ENCODE results near the gene ARL8B.
A peak's percentile ranks its signal among the peaks of the same experiment; 100 is the strongest.
"Not testable (repeated sequence)": the region's sequence is repeated elsewhere in the genome, so short reads cannot be mapped to it uniquely, and the experiment has no call there.

The ARL8B gene

DNA sequence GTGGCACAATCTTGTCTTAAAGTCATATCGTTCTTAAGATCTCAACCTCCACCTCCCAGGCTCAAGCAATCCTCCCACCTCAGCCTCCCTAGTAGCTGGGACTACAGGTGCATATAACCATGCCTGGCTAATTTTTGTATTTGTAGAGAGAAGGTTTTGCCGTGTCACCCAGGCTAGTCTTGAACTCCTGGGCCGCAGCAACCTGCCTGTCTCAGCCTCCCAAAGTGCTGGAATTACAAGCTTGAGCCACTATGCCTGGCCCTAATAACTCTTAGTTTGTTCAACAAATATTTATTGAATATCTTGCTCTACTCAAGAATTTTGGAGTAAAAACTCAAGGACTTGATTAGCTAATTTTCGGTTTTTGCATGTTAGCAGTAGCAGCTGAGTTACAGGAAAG lies 46.0 kb downstream of the ARL8B start:
- no peak for DNase-seq (ENCODE audit: low read depth)
- TF ChIP-seq CTCF (IDR thresholded peaks at IDR 0.05; ENCODE audit: insufficient read depth, low read depth, low read length, missing control alignments) = no peak
- H3K4me3 ChIP-seq (ENCODE audit: low read depth, low read length) = no peak overlapping the region

- no peak overlapping the region for H3K4me3 ChIP-seq (ENCODE audit: low read depth, low read length)
- DNase-seq (ENCODE audit: low read depth) = no peak
- no peak for TF ChIP-seq CTCF (IDR thresholded peaks at IDR 0.05; ENCODE audit: insufficient read depth, low read depth, low read length, missing control alignments)
These were observed 47.7 kb downstream of the ARL8B start for GRCh38 chr3:5169807-5170206.

- no peak for DNase-seq (ENCODE audit: low read depth)
- no peak overlapping the region for H3K4me3 ChIP-seq (ENCODE audit: low read depth, low read length)
- no peak for TF ChIP-seq CTCF (IDR thresholded peaks at IDR 0.05; ENCODE audit: insufficient read depth, low read depth, low read length, missing control alignments)
These were observed 48.9 kb downstream of the ARL8B start for GRCh38 chr3:5170975-5171374.

DNA sequence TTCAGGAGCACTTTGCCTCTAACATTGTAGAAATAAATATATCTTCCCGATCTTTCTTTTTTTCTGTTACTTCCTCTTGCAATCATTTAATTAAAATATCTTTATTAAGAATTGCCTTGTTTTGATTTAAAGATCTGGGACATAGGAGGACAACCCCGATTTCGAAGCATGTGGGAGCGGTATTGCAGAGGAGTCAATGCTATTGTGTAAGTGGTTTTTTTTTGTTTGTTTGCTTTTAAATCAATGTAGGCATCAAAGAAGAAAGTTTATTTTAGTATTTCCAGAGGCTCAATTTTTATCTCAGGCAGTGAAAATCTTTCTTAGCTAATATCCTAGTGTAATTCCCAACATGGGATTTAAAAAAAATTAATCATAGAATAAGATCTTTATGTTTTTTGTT lies 49.9 kb downstream of the ARL8B start:
- DNase-seq (ENCODE audit: low read depth) = no peak
- no peak for TF ChIP-seq CTCF (IDR thresholded peaks at IDR 0.05; ENCODE audit: insufficient read depth, low read depth, low read length, missing control alignments)

GRCh38 chr3:5179036-5179435 lies 56.9 kb downstream of the ARL8B start:
- H3K4me3 ChIP-seq (ENCODE audit: low read depth, low read length); DNase-seq (ENCODE audit: low read depth): not testable (repeated sequence)

More for the DNA sequence above, 49.9 kb downstream of the ARL8B start:
- no peak overlapping the region for H3K4me3 ChIP-seq (ENCODE audit: low read depth, low read length)

- peak; percentile 73 for DNase-seq (ENCODE audit: low read depth)
- no peak for TF ChIP-seq CTCF (IDR thresholded peaks at IDR 0.05; ENCODE audit: insufficient read depth, low read depth, low read length, missing control alignments)
- H3K4me3 ChIP-seq (ENCODE audit: low read depth, low read length) = no peak overlapping the region
These were observed 59.5 kb downstream of the ARL8B start for GRCh38 chr3:5181469-5182141.

GRCh38 chr3:5183714-5184113 lies 61.6 kb downstream of the ARL8B start:
- not testable (repeated sequence) for DNase-seq (ENCODE audit: low read depth); H3K4me3 ChIP-seq (ENCODE audit: low read depth, low read length)

DNA sequence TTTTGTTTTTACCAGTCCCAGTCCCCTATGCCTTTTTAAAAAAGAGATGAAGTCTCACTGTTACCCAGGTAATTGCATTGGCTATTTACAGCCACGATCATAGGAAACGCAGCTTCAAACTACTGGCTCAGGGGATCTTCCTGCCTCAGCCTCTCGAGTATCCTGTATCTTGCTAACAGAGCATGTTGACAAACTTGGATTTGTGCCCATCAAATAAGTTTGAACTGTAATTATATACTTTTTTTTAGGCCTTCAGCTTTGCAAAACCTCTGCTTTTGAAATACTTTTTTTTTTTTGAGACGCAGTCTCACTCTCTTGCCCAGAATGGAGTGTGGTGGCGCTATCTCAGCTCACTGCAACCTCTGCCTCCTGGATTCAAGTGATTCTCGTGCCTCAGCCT lies 62.4 kb downstream of the ARL8B start:
- DNase-seq (ENCODE audit: low read depth) = no peak
- H3K4me3 ChIP-seq (ENCODE audit: low read depth, low read length) = peak overlapping the region; percentile 94; the same call in 1 of the 2 replicates
- no peak for TF ChIP-seq CTCF (IDR thresholded peaks at IDR 0.05; ENCODE audit: insufficient read depth, low read depth, low read length, missing control alignments)

All from GM12865 (cell line).